ENCODE results near the gene OR4K1.

DNA sequence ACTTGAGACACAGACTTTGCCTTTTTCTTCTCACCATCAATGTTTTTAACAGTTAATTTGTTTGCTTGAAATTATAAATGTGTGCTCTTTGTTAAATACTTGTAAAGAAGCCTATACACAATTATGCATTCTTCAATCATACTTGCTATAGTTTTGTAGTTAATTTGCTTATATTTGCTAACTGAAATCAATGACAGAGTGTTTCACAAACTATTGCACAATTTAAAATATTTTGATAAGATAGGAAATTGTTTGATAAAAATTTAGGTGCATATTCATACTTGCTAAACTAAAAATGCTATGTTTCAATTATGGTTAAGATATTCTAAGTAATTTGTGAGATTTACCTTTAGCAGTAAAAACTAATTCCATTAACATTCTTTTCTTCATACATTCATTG lies 24.1 kb upstream of the OR4K1 start:
- TF ChIP-seq FIP1L1 (IDR thresholded peaks at IDR 0.05; ENCODE audit: low read depth, low read length, poor library complexity, severe bottlenecking) (no peak), TAF15 (IDR thresholded peaks at IDR 0.05; ENCODE audit: low read depth, low read length) (no peak)
- TF ChIP-seq, protein P1, sequence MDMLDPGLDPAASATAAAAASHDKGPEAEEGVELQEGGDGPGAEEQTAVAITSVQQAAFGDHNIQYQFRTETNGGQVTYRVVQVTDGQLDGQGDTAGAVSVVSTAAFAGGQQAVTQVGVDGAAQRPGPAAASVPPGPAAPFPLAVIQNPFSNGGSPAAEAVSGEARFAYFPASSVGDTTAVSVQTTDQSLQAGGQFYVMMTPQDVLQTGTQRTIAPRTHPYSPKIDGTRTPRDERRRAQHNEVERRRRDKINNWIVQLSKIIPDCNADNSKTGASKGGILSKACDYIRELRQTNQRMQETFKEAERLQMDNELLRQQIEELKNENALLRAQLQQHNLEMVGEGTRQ (CRISPR knock-in tag; IDR thresholded peaks at IDR 0.05) = no peak
- TF ChIP-seq, protein P2, sequence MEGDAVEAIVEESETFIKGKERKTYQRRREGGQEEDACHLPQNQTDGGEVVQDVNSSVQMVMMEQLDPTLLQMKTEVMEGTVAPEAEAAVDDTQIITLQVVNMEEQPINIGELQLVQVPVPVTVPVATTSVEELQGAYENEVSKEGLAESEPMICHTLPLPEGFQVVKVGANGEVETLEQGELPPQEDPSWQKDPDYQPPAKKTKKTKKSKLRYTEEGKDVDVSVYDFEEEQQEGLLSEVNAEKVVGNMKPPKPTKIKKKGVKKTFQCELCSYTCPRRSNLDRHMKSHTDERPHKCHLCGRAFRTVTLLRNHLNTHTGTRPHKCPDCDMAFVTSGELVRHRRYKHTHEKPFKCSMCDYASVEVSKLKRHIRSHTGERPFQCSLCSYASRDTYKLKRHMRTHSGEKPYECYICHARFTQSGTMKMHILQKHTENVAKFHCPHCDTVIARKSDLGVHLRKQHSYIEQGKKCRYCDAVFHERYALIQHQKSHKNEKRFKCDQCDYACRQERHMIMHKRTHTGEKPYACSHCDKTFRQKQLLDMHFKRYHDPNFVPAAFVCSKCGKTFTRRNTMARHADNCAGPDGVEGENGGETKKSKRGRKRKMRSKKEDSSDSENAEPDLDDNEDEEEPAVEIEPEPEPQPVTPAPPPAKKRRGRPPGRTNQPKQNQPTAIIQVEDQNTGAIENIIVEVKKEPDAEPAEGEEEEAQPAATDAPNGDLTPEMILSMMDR (IDR thresholded peaks at IDR 0.05 in 2 of 3, conservative IDR thresholded peaks at IDR 0.05 in 1 of 3; ENCODE audit: insufficient read depth in 2 of 3, low read depth in 1 of 3, low read length in 3 of 3) = no peak
